Muscle of leg (tissue), 9 donors: ENCODE data around the gene BTBD17. TPM values are rescaled to one million over a fixed set of nuclear protein-coding genes. Genes with fewer than 3 reads are reported as not detected.

ENCODE experiments used
- polyA plus RNA-seq, 8 donors: library from polyadenylated mRNA; unstranded; fragments of 120-200 nt; gene quantifications; one replicate each; pipeline versions ENCODE4 v1.2.1 to v1.2.3, GENCODE V29; 2013; ENCODE audit warnings: inconsistent platforms in 1 of 8, low replicate concordance in 1 of 8; ENCODE audit not compliant: insufficient read length in 8 of 8, insufficient read depth in 1 of 8
- total RNA-seq: library from RNA; stranded (reverse); fragments of 120-200 nt; gene quantifications from one replicate; pipeline ENCODE4 v1.2.4, GENCODE V29; 2013

The BTBD17 gene
- total and polyA plus RNA-seq, 9 donors, result 0.06 to 0.28 (median 0.11) TPM; not detected in 3

Other genes with a start within 250 kb of the BTBD17 start
- gene RPL38, start 158.2 kb downstream of the BTBD17 start, total RNA-seq, result 3,184 TPM
- 1,000 to 10,000 TPM; 1,606 to 2,231 (median 1,792) TPM for gene RPL38, start 158.2 kb downstream of the BTBD17 start, polyA plus RNA-seq
- 35.5 TPM for gene TTYH2, start 148.3 kb downstream of the BTBD17 start, total RNA-seq
- 10 to 100 TPM; 40.3 to 85.2 (median 71.1) TPM for gene TTYH2, start 148.3 kb downstream of the BTBD17 start, polyA plus RNA-seq
- 0.09 TPM for gene DNAI2, start 87.6 kb downstream of the BTBD17 start, total RNA-seq
- gene DNAI2, start 87.6 kb downstream of the BTBD17 start, polyA plus RNA-seq, result under 1 TPM in 5 of 8 donors, not detected in 3; 0.12 to 0.38 (median 0.19) TPM
- 1.6 TPM for gene KIF19, start 35.6 kb downstream of the BTBD17 start, total RNA-seq
- gene KIF19, start 35.6 kb downstream of the BTBD17 start, polyA plus RNA-seq, result 1 to 10 TPM in 7 of 8 donors, under 1 TPM in 1; 0.74 to 2.5 (median 1.7) TPM
- gene GPR142, start 5.6 kb upstream of the BTBD17 start, total RNA-seq, result 0.04 TPM
- under 1 TPM in 6 of 8 donors, not detected in 2; 0.13 to 0.28 (median 0.20) TPM for gene GPR142, start 5.6 kb upstream of the BTBD17 start, polyA plus RNA-seq
- 56.0 TPM for gene GPRC5C, start 70.2 kb upstream of the BTBD17 start, total RNA-seq
- gene GPRC5C, start 70.2 kb upstream of the BTBD17 start, polyA plus RNA-seq, result 10 to 100 TPM; 16.2 to 37.5 (median 32.3) TPM
- 2.5 TPM for gene CD300A, start 104.8 kb upstream of the BTBD17 start, total RNA-seq
- 1 to 10 TPM; 1.7 to 4.0 (median 2.4) TPM for gene CD300A, start 104.8 kb upstream of the BTBD17 start, polyA plus RNA-seq
- gene CD300LB, start 169.6 kb upstream of the BTBD17 start, total RNA-seq, result 0.04 TPM
- gene CD300LB, start 169.6 kb upstream of the BTBD17 start, polyA plus RNA-seq, result under 1 TPM; 0.07 to 0.35 (median 0.19) TPM
- gene CD300C, start 184.2 kb upstream of the BTBD17 start, total RNA-seq, result 0.31 TPM
- under 1 TPM; 0.29 to 0.75 (median 0.44) TPM for gene CD300C, start 184.2 kb upstream of the BTBD17 start, polyA plus RNA-seq
- not detected for gene CD300H, start 205.6 kb upstream of the BTBD17 start, total RNA-seq
- under 1 TPM in 2 of 8 donors, not detected in 6; 0.27 to 0.28 TPM for gene CD300H, start 205.6 kb upstream of the BTBD17 start, polyA plus RNA-seq
- not detected for gene CD300LD, start 230.4 kb upstream of the BTBD17 start, total RNA-seq
- not detected for gene CD300LD, start 230.4 kb upstream of the BTBD17 start, polyA plus RNA-seq